ENCODE data around the gene PRC1.
A peak's percentile ranks its signal among the peaks of the same experiment; 100 is the strongest.

The PRC1 gene

DNA sequence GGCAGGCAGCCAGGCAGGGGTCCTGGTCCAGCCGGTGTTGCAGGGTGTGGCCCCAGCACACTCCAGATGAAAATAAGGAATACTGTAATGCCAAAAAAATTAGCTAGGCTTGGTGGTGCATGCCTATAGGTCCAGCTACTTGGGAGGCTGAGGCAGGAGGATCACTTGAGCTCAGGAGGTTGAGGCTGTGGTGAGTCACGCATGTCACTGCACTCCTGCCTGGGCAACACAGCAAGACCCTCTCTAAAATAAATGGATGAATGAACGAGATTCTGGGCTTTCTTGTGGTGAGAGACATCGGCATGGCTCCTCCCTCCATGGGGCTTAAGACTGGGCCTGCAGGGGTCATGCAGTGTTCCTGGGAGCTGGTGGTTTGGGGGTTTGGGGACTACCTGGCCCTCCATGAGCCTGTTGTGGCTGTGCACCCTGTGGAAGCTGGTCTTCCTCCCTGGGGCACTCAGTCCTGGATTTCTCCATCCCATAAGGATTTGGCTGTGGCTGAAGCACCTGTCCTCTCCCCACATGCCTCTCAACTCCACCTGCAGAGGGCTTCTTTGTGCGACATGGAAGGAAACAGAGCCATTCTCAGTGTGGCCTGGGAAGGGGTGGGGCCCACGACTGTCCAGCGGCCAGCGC is 47.3 kb downstream of the PRC1 start:
- peaks cover 81% of the 10 kb centered on the region for H3K36me3 ChIP-seq (ENCODE audit: insufficient read depth, low read length)
- no peaks in the 10 kb centered on the region for H3K4me1 ChIP-seq (ENCODE audit: insufficient read depth, low read length)
- H2AFZ ChIP-seq (ENCODE audit: low read depth, low read length): no peak overlapping the region
- H3K27me3 ChIP-seq (ENCODE audit: insufficient read depth, low read length): no peaks in the 10 kb centered on the region
- H3K9me3 ChIP-seq (ENCODE audit: low read length): no peaks in the 10 kb centered on the region
- H3K4me3 ChIP-seq (ENCODE audit: low read length): no peak overlapping the region

DNA sequence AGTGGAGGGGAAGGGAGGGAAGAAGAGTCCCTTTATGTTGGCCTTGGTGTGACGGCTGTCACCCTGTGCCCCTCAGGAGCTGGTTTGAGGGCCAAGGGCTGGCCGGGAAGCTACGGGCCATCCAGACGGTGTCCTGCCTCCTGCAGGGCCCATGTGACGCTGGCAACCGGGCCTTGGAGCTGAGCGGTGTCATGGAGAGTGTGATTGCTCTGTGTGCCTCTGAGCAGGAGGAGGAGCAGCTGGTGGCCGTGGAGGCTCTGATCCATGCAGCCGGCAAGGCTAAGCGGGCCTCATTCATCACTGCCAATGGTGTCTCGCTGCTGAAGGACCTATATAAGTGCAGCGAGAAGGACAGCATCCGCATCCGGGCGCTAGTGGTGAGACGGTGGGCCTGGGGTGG is 47.8 kb downstream of the PRC1 start:
- no peaks in the 10 kb centered on the region for H3K4me1 ChIP-seq (ENCODE audit: insufficient read depth, low read length)
- no peak overlapping the region for H2AFZ ChIP-seq (ENCODE audit: low read depth, low read length)
- no peak overlapping the region for H3K4me3 ChIP-seq (ENCODE audit: low read length)
- H3K36me3 ChIP-seq (ENCODE audit: insufficient read depth, low read length): peaks cover 80% of the 10 kb centered on the region
- H3K27me3 ChIP-seq (ENCODE audit: insufficient read depth, low read length): no peaks in the 10 kb centered on the region
- H3K9me3 ChIP-seq (ENCODE audit: low read length): no peaks in the 10 kb centered on the region

DNA sequence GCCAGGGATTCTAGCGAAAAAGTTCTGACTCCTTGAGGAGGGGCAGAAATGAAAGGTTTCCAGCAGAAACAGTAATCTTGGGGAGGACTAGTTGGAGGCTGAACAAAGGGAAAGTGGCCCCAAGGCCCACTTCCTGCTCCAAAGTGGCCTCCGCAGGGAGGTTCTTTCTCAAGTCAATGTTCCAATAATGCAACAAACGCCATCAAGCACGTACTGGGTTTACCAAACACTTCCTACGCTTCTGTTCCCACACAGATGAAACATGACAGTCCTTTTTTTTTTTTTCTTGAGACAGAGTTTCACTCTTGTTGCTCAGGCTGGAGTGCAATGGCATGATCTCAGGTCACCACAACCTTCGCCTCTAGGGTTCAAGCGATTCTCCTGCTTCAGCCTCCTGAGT is 49.2 kb downstream of the PRC1 start:
- Histone ChIP-seq H3K36me3 (ENCODE audit: insufficient read depth, low read length) (peaks cover 78% of the 10 kb centered on the region), H3K9me3 (ENCODE audit: low read length) (no peaks in the 10 kb centered on the region), H3K4me3 (ENCODE audit: low read length) (no peak overlapping the region)

DNA sequence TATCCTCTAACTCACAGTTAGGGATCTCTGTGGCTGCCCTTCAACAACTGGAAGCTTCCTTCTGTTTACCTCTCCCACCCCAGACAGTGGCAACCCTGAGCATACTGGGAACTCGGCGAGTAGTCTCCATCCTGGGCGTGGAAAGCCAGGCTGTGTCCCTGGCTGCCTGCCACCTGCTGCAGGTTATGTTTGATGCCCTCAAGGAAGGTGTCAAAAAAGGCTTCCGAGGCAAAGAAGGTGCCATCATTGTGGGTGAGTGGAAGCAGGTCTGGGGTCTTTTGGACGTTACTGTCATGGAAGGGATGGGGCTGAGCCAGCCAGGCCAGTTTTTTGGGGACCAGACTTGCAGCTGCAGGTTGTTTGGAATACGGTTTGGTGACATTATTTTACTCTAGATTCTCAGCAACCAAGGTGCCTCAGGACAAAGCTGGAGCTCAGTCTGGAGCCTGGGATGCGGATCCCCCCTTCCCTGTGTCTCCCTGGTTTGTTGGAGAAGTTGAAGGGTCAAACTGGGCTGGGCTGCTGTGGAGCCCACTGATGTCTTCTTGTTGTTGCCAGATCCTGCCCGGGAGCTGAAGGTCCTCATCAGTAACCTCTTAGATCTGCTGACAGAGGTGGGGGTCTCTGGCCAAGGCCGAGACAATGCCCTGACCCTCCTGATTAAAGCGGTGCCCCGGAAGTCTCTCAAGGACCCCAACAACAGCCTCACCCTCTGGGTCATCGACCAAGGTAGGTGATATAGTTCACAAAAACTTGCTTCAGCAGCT is 51.8 kb downstream of the PRC1 start:
- H2AFZ ChIP-seq (ENCODE audit: low read depth, low read length): no peak overlapping the region
- H3K4me1 ChIP-seq (ENCODE audit: insufficient read depth, low read length): no peaks in the 10 kb centered on the region
- no peak overlapping the region for H3K4me3 ChIP-seq (ENCODE audit: low read length)
- no peaks in the 10 kb centered on the region for H3K27me3 ChIP-seq (ENCODE audit: insufficient read depth, low read length)
- H3K9me3 ChIP-seq (ENCODE audit: low read length): no peaks in the 10 kb centered on the region
- H3K36me3 ChIP-seq (ENCODE audit: insufficient read depth, low read length): peaks cover 72% of the 10 kb centered on the region

More for the DNA sequence above, 49.2 kb downstream of the PRC1 start:
- Histone ChIP-seq H2AFZ (ENCODE audit: low read depth, low read length) (no peak overlapping the region), H3K4me1 (ENCODE audit: insufficient read depth, low read length) (no peaks in the 10 kb centered on the region), H3K27me3 (ENCODE audit: insufficient read depth, low read length) (no peaks in the 10 kb centered on the region)

DNA sequence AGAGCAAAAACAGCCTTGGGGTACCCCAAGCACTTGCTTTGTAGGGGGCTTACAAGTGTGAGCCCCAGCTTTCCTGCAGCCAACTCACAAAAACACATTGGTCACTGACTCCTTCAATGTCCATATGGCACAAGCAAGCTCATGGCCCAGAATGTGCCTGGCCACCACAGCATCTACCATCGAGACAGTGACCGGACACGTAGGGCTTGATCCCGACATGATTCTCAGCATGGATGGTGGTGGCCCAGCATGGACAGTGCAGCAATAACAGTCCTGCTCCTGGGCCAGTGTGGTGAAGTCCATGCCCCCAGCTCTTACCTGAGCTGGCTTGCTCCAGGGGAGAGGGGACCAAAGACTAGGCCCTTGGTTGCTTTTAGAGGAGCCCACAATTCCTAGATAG is 53.3 kb downstream of the PRC1 start:
- H2AFZ ChIP-seq (ENCODE audit: low read depth, low read length): no peak overlapping the region
- H3K27me3 ChIP-seq (ENCODE audit: insufficient read depth, low read length): no peaks in the 10 kb centered on the region
- no peak overlapping the region for H3K4me3 ChIP-seq (ENCODE audit: low read length)
- peaks cover 4% of the 10 kb centered on the region for H3K4me1 ChIP-seq (ENCODE audit: insufficient read depth, low read length)
- peaks cover 58% of the 10 kb centered on the region for H3K36me3 ChIP-seq (ENCODE audit: insufficient read depth, low read length)
- no peaks in the 10 kb centered on the region for H3K9me3 ChIP-seq (ENCODE audit: low read length)

DNA sequence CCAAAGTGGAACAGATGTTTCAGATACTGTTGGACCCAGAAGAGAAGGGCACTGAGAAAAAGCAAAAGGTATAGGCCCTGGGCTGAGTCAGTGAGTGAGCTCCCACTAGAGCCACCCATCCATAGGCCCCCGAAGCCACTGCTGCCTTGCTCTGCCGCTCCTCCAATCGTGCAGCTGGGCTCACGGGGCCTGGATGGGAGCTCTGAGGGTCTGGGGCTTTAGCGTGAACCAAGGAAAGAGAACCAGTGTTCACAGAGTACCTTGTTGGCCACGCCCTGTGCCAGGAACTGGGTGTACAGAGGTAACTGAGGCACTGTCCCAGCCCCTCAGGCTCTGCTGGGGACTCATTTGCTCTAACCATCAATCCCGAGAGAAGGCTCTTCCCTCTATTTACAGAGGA is 54.6 kb downstream of the PRC1 start:
- Histone ChIP-seq H3K27me3 (ENCODE audit: insufficient read depth, low read length) (no peaks in the 10 kb centered on the region), H2AFZ (ENCODE audit: low read depth, low read length) (no peak overlapping the region), H3K36me3 (ENCODE audit: insufficient read depth, low read length) (peaks cover 54% of the 10 kb centered on the region), H3K4me3 (ENCODE audit: low read length) (no peak overlapping the region), H3K9me3 (ENCODE audit: low read length) (no peaks in the 10 kb centered on the region), H3K4me1 (ENCODE audit: insufficient read depth, low read length) (peaks cover 11% of the 10 kb centered on the region)

DNA sequence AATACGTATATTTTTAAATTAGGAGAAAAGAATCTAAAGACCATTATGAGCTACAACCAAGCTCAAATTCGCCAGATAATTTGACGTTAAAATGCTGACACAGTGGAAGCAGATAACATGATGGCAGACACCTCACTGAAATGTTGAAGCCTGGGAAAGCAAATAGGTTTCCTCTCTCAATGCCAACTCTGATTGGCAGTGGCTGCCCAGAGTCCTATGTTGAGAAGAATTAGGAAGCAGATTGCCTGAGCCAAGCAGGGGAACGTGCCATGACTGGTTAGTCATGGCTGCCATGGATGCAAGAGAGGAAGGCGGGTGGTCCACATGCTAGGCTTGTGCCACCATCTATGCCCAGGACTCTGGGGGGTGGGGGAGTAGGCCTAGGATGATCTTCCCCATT is 56.1 kb downstream of the PRC1 start:
- Histone ChIP-seq H3K4me3 (ENCODE audit: low read length) (no peak overlapping the region), H3K4me1 (ENCODE audit: insufficient read depth, low read length) (peaks cover 19% of the 10 kb centered on the region), H3K9me3 (ENCODE audit: low read length) (no peaks in the 10 kb centered on the region), H3K27me3 (ENCODE audit: insufficient read depth, low read length) (no peaks in the 10 kb centered on the region), H2AFZ (ENCODE audit: low read depth, low read length) (no peak overlapping the region), H3K36me3 (ENCODE audit: insufficient read depth, low read length) (peaks cover 40% of the 10 kb centered on the region)

DNA sequence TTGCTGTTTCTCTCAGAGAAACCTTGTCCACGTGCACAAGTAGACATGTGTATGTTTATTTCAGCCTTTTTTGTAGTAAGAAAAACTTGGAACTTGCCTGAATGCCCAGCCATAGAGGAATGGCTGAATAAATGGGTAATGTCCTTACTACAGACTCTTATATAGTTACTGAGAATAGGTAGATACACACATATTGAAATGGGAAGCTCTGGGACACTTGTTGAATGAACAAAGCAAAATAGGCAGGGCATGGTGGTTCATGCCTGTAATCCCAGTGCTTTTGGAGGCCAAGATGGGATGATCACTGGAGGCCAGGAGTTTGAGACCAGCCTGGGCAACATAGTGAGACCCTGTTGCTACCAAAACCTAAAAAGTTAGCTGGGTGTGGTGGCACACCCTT is 57.5 kb downstream of the PRC1 start:
- H2AFZ ChIP-seq (ENCODE audit: low read depth, low read length): no peak overlapping the region
- H3K27me3 ChIP-seq (ENCODE audit: insufficient read depth, low read length): no peaks in the 10 kb centered on the region
- H3K36me3 ChIP-seq (ENCODE audit: insufficient read depth, low read length): peaks cover 26% of the 10 kb centered on the region
- no peaks in the 10 kb centered on the region for H3K9me3 ChIP-seq (ENCODE audit: low read length)
- H3K4me1 ChIP-seq (ENCODE audit: insufficient read depth, low read length): peaks cover 27% of the 10 kb centered on the region
- H3K4me3 ChIP-seq (ENCODE audit: low read length): no peak overlapping the region

DNA sequence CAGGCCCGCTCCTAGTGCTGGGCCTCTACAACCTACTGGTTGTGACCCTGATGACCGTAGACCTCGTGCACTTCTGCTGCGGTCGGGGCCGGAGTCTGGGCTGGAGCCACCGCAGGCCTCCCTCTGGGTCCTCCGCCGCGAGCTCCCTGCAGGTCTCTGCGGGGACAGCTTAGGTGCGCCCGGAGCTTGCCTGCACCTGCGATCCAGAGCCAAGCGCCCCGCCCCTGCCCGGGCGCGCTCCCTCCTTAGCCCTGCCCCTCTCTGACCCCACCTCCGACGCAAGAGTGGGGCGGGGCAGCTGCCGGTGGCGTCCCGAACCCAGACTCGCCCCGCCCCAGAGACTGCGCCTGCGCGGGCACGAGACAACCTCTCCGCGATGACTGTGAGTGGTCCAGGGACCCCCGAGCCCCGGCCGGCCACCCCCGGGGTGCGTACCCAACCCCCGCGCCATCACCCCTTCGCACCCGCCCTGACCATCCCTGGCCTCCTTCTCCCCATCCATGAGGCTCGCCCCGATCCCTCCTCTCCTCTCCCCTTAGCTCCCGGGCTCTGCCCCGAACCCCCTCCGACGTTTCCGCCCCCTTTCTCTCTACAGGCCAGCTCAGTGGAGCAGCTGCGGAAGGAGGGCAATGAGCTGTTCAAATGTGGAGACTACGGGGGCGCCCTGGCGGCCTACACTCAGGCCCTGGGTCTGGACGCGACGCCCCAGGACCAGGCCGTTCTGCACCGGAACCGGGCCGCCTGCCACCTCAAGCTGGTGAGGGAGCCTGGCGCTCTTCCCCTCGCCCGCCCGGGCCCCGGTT is 59.2 kb downstream of the PRC1 start, which contains the start of gene UNC45A:
UNC45A (plus strand) TSS at position 337 of the 803 bp plus-strand sequence; CDS start at position 377, 40 bp downstream.
- Histone ChIP-seq H3K27me3 (ENCODE audit: insufficient read depth, low read length) (no peaks in the 10 kb centered on the region), H3K4me1 (ENCODE audit: insufficient read depth, low read length) (peaks cover 32% of the 10 kb centered on the region), H3K4me3 (ENCODE audit: low read length) (peak within 1 kb of the TSS; percentile 68), H3K9me3 (ENCODE audit: low read length) (no peaks in the 10 kb centered on the region), H2AFZ (ENCODE audit: low read depth, low read length) (peak within 1 kb of the TSS; percentile 95), H3K36me3 (ENCODE audit: insufficient read depth, low read length) (peaks cover 14% of the 10 kb centered on the region)

DNA sequence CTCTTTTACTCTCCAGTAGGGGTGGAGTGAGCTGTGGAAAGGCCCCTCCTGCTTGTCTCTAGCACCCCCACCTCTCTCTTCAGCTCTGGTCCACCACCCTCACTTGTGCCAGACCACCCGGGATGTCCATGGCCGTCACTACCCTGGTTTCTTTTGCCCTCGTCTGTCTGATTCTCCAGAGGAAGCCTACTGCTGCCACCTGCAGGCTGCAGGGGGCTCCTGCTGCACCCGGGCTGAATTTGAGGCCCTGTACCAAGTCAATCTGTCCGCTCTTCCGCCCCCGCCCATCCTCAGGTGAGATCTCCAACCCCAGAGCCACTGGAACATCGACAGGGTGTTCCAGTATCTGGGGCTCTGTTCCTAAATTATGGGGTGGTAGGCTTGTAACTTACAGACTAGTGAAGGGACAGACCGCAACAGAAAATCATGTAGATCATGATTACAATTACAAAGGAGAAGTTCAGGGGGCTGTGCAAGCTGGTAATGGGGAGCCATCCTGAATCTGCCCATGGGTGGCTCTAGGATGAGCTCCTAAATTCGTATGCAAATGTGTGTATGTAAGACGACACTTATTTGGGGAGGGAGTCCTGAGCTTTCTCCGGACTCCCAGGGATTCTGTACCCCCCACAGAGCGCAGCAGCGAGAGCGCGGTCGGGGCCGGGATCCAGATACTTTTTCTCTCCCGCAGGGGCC is 59.9 kb downstream of the PRC1 start:
- peaks cover 32% of the 10 kb centered on the region for H3K4me1 ChIP-seq (ENCODE audit: insufficient read depth, low read length)
- peak overlapping the region; percentile 95 for H2AFZ ChIP-seq (ENCODE audit: low read depth, low read length)
- H3K9me3 ChIP-seq (ENCODE audit: low read length): no peaks in the 10 kb centered on the region
- H3K36me3 ChIP-seq (ENCODE audit: insufficient read depth, low read length): peaks cover 7% of the 10 kb centered on the region
- peak overlapping the region; percentile 68 for H3K4me3 ChIP-seq (ENCODE audit: low read length)
- no peaks in the 10 kb centered on the region for H3K27me3 ChIP-seq (ENCODE audit: insufficient read depth, low read length)

DNA sequence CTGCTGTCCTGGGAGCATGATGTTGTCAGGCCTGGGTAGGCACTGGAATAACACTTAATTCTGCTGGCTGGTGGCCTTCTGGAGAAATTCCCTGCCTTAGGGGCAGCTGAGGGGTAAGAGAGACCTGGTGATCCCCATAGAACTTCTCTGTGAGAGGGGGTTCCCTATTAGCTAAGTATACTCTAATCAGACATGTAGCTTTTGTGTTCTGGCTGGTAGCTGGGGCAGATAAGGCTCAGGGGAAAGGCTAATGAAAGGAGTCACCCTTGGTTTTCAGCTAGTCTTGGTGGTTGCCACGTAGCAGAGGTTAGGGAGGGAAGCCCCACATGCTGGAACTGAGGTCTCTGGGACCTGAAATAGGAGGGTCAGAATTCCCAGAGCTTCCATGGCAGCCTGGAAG is 61.0 kb downstream of the PRC1 start:
- no peaks in the 10 kb centered on the region for H3K27me3 ChIP-seq (ENCODE audit: insufficient read depth, low read length)
- H2AFZ ChIP-seq (ENCODE audit: low read depth, low read length): no peak overlapping the region
- peaks cover 32% of the 10 kb centered on the region for H3K4me1 ChIP-seq (ENCODE audit: insufficient read depth, low read length)
- no peaks in the 10 kb centered on the region for H3K9me3 ChIP-seq (ENCODE audit: low read length)
- peaks cover 2% of the 10 kb centered on the region for H3K36me3 ChIP-seq (ENCODE audit: insufficient read depth, low read length)
- H3K4me3 ChIP-seq (ENCODE audit: low read length): no peak overlapping the region

DNA sequence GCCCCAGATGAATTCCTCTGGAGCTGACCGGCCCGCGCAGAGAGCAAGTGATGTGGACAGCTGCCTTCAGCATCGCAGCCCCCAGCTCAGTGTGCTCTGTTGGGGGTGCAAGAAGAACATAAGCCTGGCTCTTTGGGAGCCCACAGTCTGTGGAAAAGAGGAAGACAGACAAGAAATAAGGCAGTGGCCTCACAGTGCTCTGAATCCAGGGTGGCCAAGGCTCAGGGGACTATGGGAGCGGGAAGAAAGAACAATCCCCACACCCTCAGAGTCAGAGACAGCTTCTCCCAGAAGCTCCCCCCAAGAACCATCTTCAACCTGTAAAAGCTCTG is 61.7 kb downstream of the PRC1 start:
- Histone ChIP-seq H3K4me1 (ENCODE audit: insufficient read depth, low read length) (peaks cover 32% of the 10 kb centered on the region), H3K9me3 (ENCODE audit: low read length) (no peaks in the 10 kb centered on the region), H2AFZ (ENCODE audit: low read depth, low read length) (peak overlapping the region; percentile 83), H3K27me3 (ENCODE audit: insufficient read depth, low read length) (no peaks in the 10 kb centered on the region), H3K4me3 (ENCODE audit: low read length) (peak overlapping the region; percentile 62), H3K36me3 (ENCODE audit: insufficient read depth, low read length) (no peaks in the 10 kb centered on the region)
